RWPE1 (cell line): Measurements from ENCODE around the gene WDR38.

Experiments used
- CTCF ChIA-PET: fragments of 350-600 bp; sonication (Branson Sonifier 250); formaldehyde crosslinking; extraction: SDS; loops from one replicate; lab custom pipeline; 2021; lab: Yijun Ruan, JAX
- POLR2A ChIA-PET: fragments of 400-600 bp; formaldehyde crosslinking; extraction: SDS; loops from one replicate; lab custom pipeline; 2020; ENCODE audit warnings: antibody characterized with exemption; ENCODE audit not compliant: low non-redundant PET; lab: Yijun Ruan, JAX
- DNase-seq: peaks from one replicate; pipeline ENCODE4 v3.0.0; 2012; ENCODE audit warnings: low spot score
- H3K27ac ChIP-seq: fragments of 450-650 bp; 2 replicates; pipeline ENCODE4 v1.5.1; 2017
- TF ChIP-seq, protein P1 (sequence below): fragments of 450-650 bp; conservative IDR thresholded peaks from 2 replicates; pipeline ENCODE4 v1.5.1; 2017; ENCODE audit warnings: low read depth, mild to moderate bottlenecking

WDR38 gene

DNA sequence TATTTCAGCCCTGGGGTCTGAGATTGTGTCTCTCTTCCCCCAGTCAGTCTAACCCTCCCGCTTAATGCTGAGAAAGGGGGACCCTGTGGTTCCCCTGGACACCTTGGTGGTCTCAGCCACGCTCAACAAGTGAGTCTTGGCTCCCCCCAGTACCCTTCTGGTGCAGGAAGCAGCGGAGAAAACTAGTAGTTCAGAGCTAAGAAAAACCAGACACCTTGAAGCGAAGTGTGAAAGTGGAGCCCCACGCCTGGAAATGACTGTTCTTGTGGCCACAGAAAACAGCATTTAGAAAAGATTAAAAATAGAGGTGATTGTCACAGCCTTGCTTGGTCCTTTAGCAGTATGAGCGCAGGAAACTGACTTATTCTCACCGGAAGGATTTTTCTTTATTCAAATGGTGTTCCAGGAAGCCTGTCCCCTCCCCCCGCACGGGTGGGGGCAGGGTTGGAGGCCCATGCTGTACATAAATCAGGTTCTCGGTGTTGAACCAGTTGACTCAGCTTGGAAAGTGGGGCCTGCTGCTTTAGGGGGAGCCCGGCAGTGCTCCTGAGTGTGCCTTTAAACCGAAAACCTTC, 16.8 kb downstream of the WDR38 start:
- DNase-seq: no peak
- peak overlapping the region; percentile 99 for H3K27ac ChIP-seq
- ChIA-PET POLR2A (interaction anchor here (1.4 kb wide), 1 partner anchor 8 kb away, joined by 5 read pairs; the partner anchor contains the start of genes ARPC5L and RPL35), CTCF (interaction anchor here (0.6 to 1.5 kb wide), 2 partner anchors 25 to 98 kb away, joined by 6 read pairs; no protein-coding TSS in a partner anchor)
- TF ChIP-seq, protein P1, sequence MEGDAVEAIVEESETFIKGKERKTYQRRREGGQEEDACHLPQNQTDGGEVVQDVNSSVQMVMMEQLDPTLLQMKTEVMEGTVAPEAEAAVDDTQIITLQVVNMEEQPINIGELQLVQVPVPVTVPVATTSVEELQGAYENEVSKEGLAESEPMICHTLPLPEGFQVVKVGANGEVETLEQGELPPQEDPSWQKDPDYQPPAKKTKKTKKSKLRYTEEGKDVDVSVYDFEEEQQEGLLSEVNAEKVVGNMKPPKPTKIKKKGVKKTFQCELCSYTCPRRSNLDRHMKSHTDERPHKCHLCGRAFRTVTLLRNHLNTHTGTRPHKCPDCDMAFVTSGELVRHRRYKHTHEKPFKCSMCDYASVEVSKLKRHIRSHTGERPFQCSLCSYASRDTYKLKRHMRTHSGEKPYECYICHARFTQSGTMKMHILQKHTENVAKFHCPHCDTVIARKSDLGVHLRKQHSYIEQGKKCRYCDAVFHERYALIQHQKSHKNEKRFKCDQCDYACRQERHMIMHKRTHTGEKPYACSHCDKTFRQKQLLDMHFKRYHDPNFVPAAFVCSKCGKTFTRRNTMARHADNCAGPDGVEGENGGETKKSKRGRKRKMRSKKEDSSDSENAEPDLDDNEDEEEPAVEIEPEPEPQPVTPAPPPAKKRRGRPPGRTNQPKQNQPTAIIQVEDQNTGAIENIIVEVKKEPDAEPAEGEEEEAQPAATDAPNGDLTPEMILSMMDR: no peak

DNA sequence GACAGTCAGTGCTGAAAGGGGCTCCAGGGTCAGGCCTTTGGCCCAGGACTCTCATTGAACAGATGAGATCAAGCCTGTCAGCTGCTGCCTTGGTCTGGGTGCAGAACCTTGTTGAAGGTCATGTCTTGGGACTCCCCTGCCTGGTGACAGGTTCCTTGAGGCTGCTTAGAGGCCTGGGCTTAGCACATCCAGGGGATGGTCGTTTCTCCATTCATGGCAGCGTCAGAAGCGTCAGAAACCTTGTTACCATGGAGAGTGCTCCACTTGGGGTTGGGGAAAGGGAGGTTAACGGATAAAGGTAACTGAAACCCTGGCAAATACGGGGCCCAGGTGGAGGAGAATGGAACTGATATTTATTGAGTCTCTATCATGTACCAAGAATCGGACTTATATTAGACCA, 17.5 kb downstream of the WDR38 start:
- peak overlapping the region; percentile 99 for H3K27ac ChIP-seq
- TF ChIP-seq, protein P1: no peak
- ChIA-PET POLR2A (interaction anchor here (1.4 kb wide), 1 partner anchor 9 kb away, joined by 5 read pairs; the partner anchor contains the start of genes ARPC5L and RPL35), CTCF (no interaction called here)
- DNase-seq: no peak

DNA sequence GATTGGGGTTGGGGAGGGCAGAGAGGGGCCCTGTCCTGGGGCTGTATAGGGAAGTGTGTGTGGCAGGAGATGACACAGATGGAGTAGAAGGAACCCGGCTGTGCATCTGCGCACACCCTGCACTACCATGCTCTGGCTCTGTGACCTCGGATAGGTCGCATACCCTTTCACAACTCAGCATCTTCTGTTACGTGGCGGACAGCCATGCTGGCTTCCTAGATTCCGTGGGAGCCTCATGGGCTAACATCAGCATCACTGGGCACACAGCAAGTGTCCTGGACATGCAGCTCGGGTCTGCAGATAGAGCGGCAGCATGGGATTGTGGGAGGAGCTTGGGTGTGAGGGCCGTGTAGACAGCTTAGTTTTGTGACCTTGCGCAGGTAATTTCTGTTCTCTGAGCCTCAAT, 17.9 kb downstream of the WDR38 start:
- ChIA-PET POLR2A (interaction anchor here (1.9 kb wide), 1 partner anchor 9 kb away, joined by 14 read pairs; the partner anchor contains the start of genes ARPC5L and RPL35), CTCF (interaction anchor here (0.9 to 1.3 kb wide), 3 partner anchors 13 to 99 kb away, joined by 3 read pairs; no protein-coding TSS in a partner anchor)
- DNase-seq: no peak
- H3K27ac ChIP-seq: peak overlapping the region; percentile 99
- TF ChIP-seq, protein P1: no peak

DNA sequence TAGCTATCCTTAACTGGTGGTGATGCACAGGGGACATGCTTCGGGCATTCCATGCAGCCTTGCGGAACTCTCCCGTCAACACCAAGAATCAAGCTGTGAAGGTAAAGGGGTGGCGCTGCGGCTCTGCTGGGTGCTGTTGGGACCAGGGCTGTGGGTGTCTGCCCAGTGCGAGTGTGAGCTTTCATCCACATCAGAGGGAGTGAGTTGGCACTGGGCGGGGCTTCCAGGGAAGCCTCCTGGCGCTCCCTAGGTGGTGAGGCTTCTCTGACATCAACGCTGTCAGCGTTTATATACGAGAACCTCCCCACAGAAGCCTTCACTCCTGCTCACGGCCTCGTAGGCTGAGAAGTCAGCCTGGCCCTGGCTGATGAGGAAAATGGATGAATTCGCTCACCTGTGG, 20.4 kb downstream of the WDR38 start:
- peak overlapping the region; percentile 46 for H3K27ac ChIP-seq
- ChIA-PET CTCF (interaction anchor here (0.6 to 1.5 kb wide), 4 partner anchors 20 to 204 kb away, joined by 3 to 9 read pairs (median 4); partner anchors contain the start of gene WDR38), POLR2A (no interaction called here)
- TF ChIP-seq, protein P1: no peak
- DNase-seq: no peak

DNA sequence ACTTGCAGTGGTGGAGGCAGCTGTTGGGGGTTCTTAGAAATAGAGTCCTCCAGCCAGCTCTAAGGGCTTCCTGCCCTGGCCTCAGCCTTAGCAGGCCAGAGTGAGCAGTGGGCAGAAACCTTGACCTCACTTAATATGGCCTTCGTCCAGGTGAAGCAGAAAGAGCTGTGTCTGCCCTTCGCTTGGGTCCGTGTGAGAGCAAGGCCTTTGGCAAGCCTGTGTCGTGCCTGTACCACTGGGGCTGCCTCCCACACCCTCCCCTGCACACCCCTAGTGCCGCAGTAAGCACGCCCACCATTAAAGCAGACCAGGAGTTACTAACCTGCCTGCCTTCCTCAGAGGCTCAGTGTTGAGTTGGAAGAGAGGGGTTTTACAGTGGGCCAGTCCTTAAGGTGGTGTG, 22.2 kb downstream of the WDR38 start:
- POLR2A ChIA-PET: no interaction called here
- CTCF ChIA-PET: interaction anchor here (0.6 to 0.8 kb wide), 3 partner anchors 17 to 22 kb away, joined by 3 to 4 read pairs (median 3); partner anchors contain the start of gene WDR38
- TF ChIP-seq, protein P1: no peak
- no peak for DNase-seq
- H3K27ac ChIP-seq: peak overlapping the region; percentile 46

DNA sequence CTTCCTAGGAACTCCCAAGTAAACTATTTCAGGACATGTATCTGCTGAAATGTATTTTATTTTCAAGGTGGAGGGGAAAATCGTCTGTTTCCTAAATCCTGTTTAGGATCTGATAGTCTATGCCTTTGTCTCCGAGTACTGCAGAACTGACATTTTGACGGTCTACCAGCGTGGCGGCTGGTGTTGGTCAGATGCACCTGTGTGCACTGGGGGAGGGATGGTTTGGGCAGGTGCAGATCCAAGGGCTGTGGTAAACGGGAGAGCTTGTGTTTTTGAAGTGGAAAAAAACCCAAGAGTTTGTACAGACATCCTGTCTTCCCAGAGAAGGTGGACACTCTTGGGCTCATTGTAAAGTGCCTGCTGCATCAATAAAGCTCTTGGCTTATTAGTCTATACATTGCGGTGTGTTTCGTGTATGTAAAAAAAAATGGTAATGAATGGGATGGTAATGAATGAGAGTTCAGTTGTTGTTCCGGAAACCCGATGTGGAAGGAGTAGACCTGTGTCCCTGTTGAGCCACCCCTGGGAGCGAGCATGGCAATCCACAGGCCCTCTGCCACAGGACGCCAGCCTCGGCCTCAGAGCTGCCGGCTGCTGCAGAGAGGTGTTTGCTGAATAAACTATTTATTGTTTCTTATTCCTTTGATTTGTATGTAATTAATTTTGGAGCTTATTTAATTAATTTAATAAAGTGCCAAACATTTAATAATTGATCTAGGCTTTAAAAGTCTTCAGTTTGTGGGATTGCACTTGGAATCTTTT, 23.9 kb downstream of the WDR38 start:
- peak overlapping the region; percentile 46 for H3K27ac ChIP-seq
- ChIA-PET POLR2A (no interaction called here), CTCF (interaction anchor here (0.7 kb wide), 1 partner anchor 10 kb away, joined by 3 read pairs; no protein-coding TSS in a partner anchor)
- TF ChIP-seq, protein P1: no peak
- no peak for DNase-seq
